Suprapubic skin (tissue), 4 donors: ENCODE data around the gene CTNNBL1.

Experiments
- EP300 ChIP-seq: sonication (generic); formaldehyde crosslinking; IDR thresholded peaks from one replicate; pipeline ENCODE4 v1.6.1; 2017; ENCODE audit warnings: antibody characterized with exemption
- POLR2A ChIP-seq, 2 donors: fragments of 450-650 bp; IDR thresholded peaks; one replicate each; pipeline ENCODE4 v1.6.1; 2017; ENCODE audit warnings: antibody characterized with exemption in 2 of 2, mild to moderate bottlenecking in 2 of 2, moderate library complexity in 2 of 2
- POLR2AphosphoS5 ChIP-seq, 3 donors: sonication (generic); formaldehyde crosslinking; IDR thresholded peaks; one replicate each; pipeline ENCODE4 v1.6.1; 2017; ENCODE audit warnings: antibody characterized with exemption in 3 of 3
- TF ChIP-seq, protein P1 (sequence below), 2 donors: fragments of 200-600 bp in 1 of 2; fragments of 450-650 bp in 1 of 2; sonication (generic) in 1 of 2; IDR thresholded peaks; one replicate each; pipeline ENCODE4 v1.5.1; 2016 to 2019; ENCODE audit warnings: antibody characterized with exemption in 2 of 2, mild to moderate bottlenecking in 1 of 2, moderate library complexity in 1 of 2

DNA sequence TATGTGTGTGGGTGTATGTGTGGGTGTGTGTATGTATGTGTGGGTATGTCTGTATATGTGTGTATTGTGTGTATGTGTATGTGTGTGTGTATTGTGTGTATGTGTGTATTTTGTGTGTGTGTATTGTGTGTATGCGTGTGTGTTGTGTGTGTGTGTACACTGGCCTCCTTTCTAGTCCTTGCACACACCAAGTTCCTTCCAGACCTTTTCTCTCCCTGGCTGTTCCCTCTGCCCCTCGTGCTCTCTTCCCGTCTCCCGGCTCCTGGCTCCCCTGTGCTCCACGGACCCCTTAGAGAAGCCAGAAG, 220.5 kb downstream of the CTNNBL1 start:
- TF ChIP-seq, protein P1, sequence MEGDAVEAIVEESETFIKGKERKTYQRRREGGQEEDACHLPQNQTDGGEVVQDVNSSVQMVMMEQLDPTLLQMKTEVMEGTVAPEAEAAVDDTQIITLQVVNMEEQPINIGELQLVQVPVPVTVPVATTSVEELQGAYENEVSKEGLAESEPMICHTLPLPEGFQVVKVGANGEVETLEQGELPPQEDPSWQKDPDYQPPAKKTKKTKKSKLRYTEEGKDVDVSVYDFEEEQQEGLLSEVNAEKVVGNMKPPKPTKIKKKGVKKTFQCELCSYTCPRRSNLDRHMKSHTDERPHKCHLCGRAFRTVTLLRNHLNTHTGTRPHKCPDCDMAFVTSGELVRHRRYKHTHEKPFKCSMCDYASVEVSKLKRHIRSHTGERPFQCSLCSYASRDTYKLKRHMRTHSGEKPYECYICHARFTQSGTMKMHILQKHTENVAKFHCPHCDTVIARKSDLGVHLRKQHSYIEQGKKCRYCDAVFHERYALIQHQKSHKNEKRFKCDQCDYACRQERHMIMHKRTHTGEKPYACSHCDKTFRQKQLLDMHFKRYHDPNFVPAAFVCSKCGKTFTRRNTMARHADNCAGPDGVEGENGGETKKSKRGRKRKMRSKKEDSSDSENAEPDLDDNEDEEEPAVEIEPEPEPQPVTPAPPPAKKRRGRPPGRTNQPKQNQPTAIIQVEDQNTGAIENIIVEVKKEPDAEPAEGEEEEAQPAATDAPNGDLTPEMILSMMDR (IDR thresholded peaks at IDR 0.05), result no peak
- TF ChIP-seq POLR2A (IDR thresholded peaks at IDR 0.05) (no peak), POLR2AphosphoS5 (IDR thresholded peaks at IDR 0.05) (no peak), EP300 (no peak)
